Smooth muscle cell (in vitro differentiated cells): ENCODE measurements around the gene PATJ. TPM values are rescaled to one million over a fixed set of nuclear protein-coding genes. Genes with fewer than 3 reads are reported as not detected.

ENCODE experiments used
- DNase-seq: peaks from one replicate; lab custom pipeline; 2025; ENCODE audit not compliant: unreplicated experiment; lab: John Stamatoyannopoulos, UW
- H2AFZ ChIP-seq: fragments of 200-600 bp; sonication (generic); 2 replicates; pipeline ENCODE4 v1.6.0; 2016; ENCODE audit warnings: antibody characterized with exemption, low read depth, mild to moderate bottlenecking
- H3F3A ChIP-seq: fragments of 200-600 bp; sonication (generic); 2 replicates; pipeline ENCODE4 v1.6.0; 2017; ENCODE audit warnings: antibody characterized with exemption, low read depth
- H3K27ac ChIP-seq: fragments of 200-600 bp; sonication (generic); 2 replicates; pipeline ENCODE4 v1.5.1; 2016; ENCODE audit warnings: low read depth, mild to moderate bottlenecking
- H3K27me3 ChIP-seq: fragments of 200-600 bp; sonication (generic); 2 replicates; pipeline ENCODE4 v1.6.1; 2016; ENCODE audit warnings: low read depth, mild to moderate bottlenecking
- H3K36me3 ChIP-seq: fragments of 200-600 bp; sonication (generic); 2 replicates; pipeline ENCODE4 v1.5.1; 2016; ENCODE audit warnings: low read depth
- H3K4me1 ChIP-seq: fragments of 200-600 bp; sonication (generic); 2 replicates; pipeline ENCODE4 v1.5.1; 2016; ENCODE audit warnings: low read depth
- H3K4me2 ChIP-seq: fragments of 200-600 bp; sonication (generic); 2 replicates; pipeline ENCODE4 v1.6.0; 2016; ENCODE audit warnings: mild to moderate bottlenecking
- H3K4me3 ChIP-seq: fragments of 200-600 bp; sonication (generic); 2 replicates; pipeline ENCODE4 v1.5.1; 2016; ENCODE audit warnings: mild to moderate bottlenecking
- H3K79me2 ChIP-seq: fragments of 200-600 bp; sonication (generic); 2 replicates; pipeline ENCODE4 v1.6.0; 2016; ENCODE audit warnings: low read depth, mild to moderate bottlenecking
- H3K9ac ChIP-seq: fragments of 200-600 bp; sonication (generic); 2 replicates; pipeline ENCODE4 v1.6.0; 2016; ENCODE audit warnings: low read depth
- H3K9me3 ChIP-seq: fragments of 200-600 bp; sonication (generic); replicated peaks from 2 replicates; pipeline ENCODE4 v1.5.1; 2016; ENCODE audit warnings: low read depth
- H4K20me1 ChIP-seq: fragments of 200-600 bp; sonication (generic); 2 replicates; pipeline ENCODE4 v1.6.0; 2016; ENCODE audit warnings: low read depth
- WGBS: methylation state at CpG from one replicate; pipeline ENCODE4 v1.1.7; 2016; ENCODE audit warnings: low lambda C conversion rate; 5-methylcytosine and 5-hydroxymethylcytosine counted together
- polyA plus RNA-seq: library from polyadenylated mRNA; unstranded; fragments of >200 nt; fragmentation: Nextera tagmentation; extraction: Ambion mirVana; gene quantifications from 2 replicates; pipeline ENCODE4 v1.2.1, GENCODE V29; 2016
- total RNA-seq: library from RNA; depleted of rRNA; stranded (reverse); fragments of >200 nt; gene quantifications from 2 replicates; pipeline ENCODE4 v1.2.3, GENCODE V29; 2014
- TF ChIP-seq, protein P1 (sequence below): fragments of 200-600 bp; sonication (generic); IDR thresholded peaks from 2 replicates; pipeline ENCODE4 v1.5.1; 2017; ENCODE audit warnings: borderline replicate concordance, mild to moderate bottlenecking, antibody characterized with exemption; ENCODE audit not compliant: insufficient read depth, poor library complexity, severe bottlenecking

Gene PATJ
- total and polyA plus RNA-seq, 2 experiments from 2014 or later = 3.5 to 12.3 TPM

- TF ChIP-seq, protein P1, sequence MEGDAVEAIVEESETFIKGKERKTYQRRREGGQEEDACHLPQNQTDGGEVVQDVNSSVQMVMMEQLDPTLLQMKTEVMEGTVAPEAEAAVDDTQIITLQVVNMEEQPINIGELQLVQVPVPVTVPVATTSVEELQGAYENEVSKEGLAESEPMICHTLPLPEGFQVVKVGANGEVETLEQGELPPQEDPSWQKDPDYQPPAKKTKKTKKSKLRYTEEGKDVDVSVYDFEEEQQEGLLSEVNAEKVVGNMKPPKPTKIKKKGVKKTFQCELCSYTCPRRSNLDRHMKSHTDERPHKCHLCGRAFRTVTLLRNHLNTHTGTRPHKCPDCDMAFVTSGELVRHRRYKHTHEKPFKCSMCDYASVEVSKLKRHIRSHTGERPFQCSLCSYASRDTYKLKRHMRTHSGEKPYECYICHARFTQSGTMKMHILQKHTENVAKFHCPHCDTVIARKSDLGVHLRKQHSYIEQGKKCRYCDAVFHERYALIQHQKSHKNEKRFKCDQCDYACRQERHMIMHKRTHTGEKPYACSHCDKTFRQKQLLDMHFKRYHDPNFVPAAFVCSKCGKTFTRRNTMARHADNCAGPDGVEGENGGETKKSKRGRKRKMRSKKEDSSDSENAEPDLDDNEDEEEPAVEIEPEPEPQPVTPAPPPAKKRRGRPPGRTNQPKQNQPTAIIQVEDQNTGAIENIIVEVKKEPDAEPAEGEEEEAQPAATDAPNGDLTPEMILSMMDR = no peak
- Histone ChIP-seq H3K4me2 (no peak overlapping the region), H3K27me3 (no peaks in the 10 kb centered on the region), H3K9me3 (no peaks in the 10 kb centered on the region), H3F3A (no peaks in the 10 kb centered on the region), H3K27ac (no peak overlapping the region), H3K4me3 (no peak overlapping the region), H3K79me2 (no peaks in the 10 kb centered on the region), H3K9ac (no peak overlapping the region), H3K4me1 (no peaks in the 10 kb centered on the region), H2AFZ (no peak overlapping the region), H3K36me3 (no peaks in the 10 kb centered on the region), H4K20me1 (no peaks in the 10 kb centered on the region)
- no peak for DNase-seq
Measured at GRCh38 chr1:62113507-62113906, 371.2 kb downstream of the PATJ start.

DNA sequence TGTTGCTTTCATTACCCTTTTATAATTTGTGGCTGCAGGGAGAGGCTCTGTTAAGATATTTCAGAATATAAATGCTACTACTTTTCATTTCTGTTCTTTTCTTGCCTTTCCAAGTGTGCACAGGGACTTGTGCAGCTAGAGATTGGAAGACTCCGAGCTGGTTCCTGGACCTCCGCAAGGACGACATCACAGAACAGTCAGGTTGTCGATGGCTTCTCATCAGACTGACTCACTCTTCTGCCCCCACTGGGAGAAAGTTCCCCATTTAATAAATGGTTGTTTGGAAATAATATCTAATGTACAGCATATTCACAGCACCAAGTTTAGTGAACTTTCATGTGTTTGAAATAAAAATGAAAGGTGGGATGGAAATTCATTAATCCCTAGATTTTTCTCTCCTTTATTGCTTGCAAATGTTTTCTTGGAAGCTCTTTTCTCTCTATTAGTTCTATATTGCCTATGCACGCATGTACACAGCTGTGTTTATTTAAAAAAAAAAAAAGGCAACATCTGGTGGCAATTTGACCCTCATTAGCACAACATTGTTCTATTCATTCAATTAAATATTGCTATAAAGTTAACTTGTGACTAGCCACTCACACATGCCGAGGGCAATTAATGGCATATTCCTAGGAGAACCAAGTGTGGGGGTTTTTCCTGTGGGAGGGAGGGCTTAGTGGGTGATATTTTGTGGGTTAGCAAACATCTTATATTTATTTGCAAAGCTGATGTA lies 374.9 kb downstream of the PATJ start:
- Histone ChIP-seq H3K27ac (no peak overlapping the region), H3K9ac (no peak overlapping the region), H3K4me3 (no peak overlapping the region), H2AFZ (no peak overlapping the region), H3K36me3 (no peaks in the 10 kb centered on the region), H3F3A (no peaks in the 10 kb centered on the region), H4K20me1 (no peaks in the 10 kb centered on the region), H3K4me1 (no peaks in the 10 kb centered on the region), H3K9me3 (no peaks in the 10 kb centered on the region), H3K27me3 (no peaks in the 10 kb centered on the region), H3K4me2 (no peak overlapping the region), H3K79me2 (no peaks in the 10 kb centered on the region)
- TF ChIP-seq, protein P1 = no peak
- no peak for DNase-seq
- WGBS = 90% methylated on average over 6 of the region's 6 CpGs

DNA sequence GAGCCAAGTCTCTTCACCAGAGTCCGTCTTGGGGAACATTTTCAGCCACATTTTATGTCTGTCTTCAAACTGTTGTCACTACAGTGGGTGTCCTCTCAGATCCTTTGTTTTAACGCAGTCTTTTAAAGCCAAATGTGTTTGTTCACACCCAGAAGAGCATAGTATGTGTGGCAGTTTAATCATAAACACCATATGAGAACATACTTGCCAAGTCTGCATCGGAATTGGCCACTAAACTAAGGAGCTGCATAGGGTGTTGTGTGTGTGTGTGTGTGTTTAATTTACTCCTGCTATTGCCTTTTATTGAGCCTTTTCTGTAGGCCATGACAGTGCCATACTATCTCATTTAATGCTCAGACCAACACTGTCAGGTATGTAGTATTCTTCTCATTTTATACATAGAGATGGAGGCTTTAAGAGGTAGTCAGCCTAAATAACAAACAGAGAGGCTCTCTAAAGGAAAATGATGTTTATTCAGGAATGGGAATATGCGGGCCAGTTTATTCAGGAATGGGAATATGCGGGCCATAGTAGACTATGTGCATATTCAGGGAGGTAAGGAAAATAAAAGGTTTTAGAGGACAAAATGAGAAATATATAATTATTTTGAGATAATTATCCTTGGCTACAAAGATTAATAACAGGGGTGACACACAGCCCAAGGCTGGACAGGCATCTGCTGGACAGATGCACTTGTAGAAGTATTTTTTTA lies 384.5 kb downstream of the PATJ start:
- no peaks in the 10 kb centered on the region for H3K79me2 ChIP-seq
- TF ChIP-seq, protein P1 = no peak
- no peak overlapping the region for H3K9ac ChIP-seq
- H4K20me1 ChIP-seq = no peaks in the 10 kb centered on the region
- no peak for DNase-seq
- 97% methylated on average over 5 of the region's 5 CpGs for WGBS
- no peak overlapping the region for H3K4me3 ChIP-seq
- H3K9me3 ChIP-seq = no peaks in the 10 kb centered on the region
- no peak overlapping the region for H2AFZ ChIP-seq
- no peaks in the 10 kb centered on the region for H3K4me1 ChIP-seq
- H3K27ac ChIP-seq = no peak overlapping the region
- no peaks in the 10 kb centered on the region for H3F3A ChIP-seq
- no peaks in the 10 kb centered on the region for H3K36me3 ChIP-seq
- no peaks in the 10 kb centered on the region for H3K27me3 ChIP-seq
- H3K4me2 ChIP-seq = no peak overlapping the region
